ENCODE measurements around the gene PCCA.

PCCA gene

GRCh38 chr13:100184095-100184494 is 95.2 kb downstream of the PCCA start:
- DNase-seq (ENCODE audit: extremely low spot score), result no peak
- CTCF ChIA-PET, result no interaction called here
- TF ChIP-seq ELF4 (IDR thresholded peaks at IDR 0.05) (no peak), CTBP1 (IDR thresholded peaks at IDR 0.05; ENCODE audit: borderline replicate concordance) (no peak), HDGF (IDR thresholded peaks at IDR 0.05; ENCODE audit: borderline replicate concordance) (no peak), PKNOX1 (IDR thresholded peaks at IDR 0.05) (no peak), FOXA1 (IDR thresholded peaks at IDR 0.05) (no peak), LEF1 (IDR thresholded peaks at IDR 0.05; ENCODE audit: borderline replicate concordance) (no peak), FOXM1 (IDR thresholded peaks at IDR 0.05; ENCODE audit: borderline replicate concordance) (no peak)
- POLR2A ChIA-PET, result no interaction called here

GRCh38 chr13:100195568-100195967 is 106.7 kb downstream of the PCCA start:
- POLR2A ChIA-PET, result no interaction called here
- CTCF ChIA-PET, result no interaction called here
- TF ChIP-seq L3MBTL2 (conservative IDR thresholded peaks at IDR 0.05) (no peak), CTBP1 (IDR thresholded peaks at IDR 0.05; ENCODE audit: borderline replicate concordance) (no peak), FOXA1 (IDR thresholded peaks at IDR 0.05) (no peak), TARDBP (IDR thresholded peaks at IDR 0.05) (no peak), FOXM1 (IDR thresholded peaks at IDR 0.05; ENCODE audit: borderline replicate concordance) (no peak), SP1 (IDR thresholded peaks at IDR 0.05) (no peak), PKNOX1 (IDR thresholded peaks at IDR 0.05) (no peak), BHLHE40 (IDR thresholded peaks at IDR 0.05; ENCODE audit: borderline replicate concordance) (no peak), HDGF (IDR thresholded peaks at IDR 0.05; ENCODE audit: borderline replicate concordance) (no peak)
- DNase-seq (ENCODE audit: extremely low spot score), result no peak

GRCh38 chr13:100196375-100196774 is 107.5 kb downstream of the PCCA start:
- ChIA-PET POLR2A (no interaction called here), CTCF (interaction anchor here (0.6 kb wide), 1 partner anchor 60 kb away, joined by 3 read pairs; no protein-coding TSS in a partner anchor)
- TF ChIP-seq HDGF (IDR thresholded peaks at IDR 0.05; ENCODE audit: borderline replicate concordance), result no peak
- no peak for TF ChIP-seq CTBP1 (IDR thresholded peaks at IDR 0.05; ENCODE audit: borderline replicate concordance)
- TF ChIP-seq SUZ12 (IDR thresholded peaks at IDR 0.05), result no peak
- no peak for TF ChIP-seq LEF1 (IDR thresholded peaks at IDR 0.05; ENCODE audit: borderline replicate concordance)
- TF ChIP-seq L3MBTL2 (conservative IDR thresholded peaks at IDR 0.05), result no peak
- no peak for TF ChIP-seq ZNF384 (IDR thresholded peaks at IDR 0.05)
- no peak for TF ChIP-seq PKNOX1 (IDR thresholded peaks at IDR 0.05)
- TF ChIP-seq ARNT (IDR thresholded peaks at IDR 0.05), result no peak
- no peak for TF ChIP-seq ELF4 (IDR thresholded peaks at IDR 0.05)
- no peak for TF ChIP-seq FOXM1 (IDR thresholded peaks at IDR 0.05; ENCODE audit: borderline replicate concordance)
- no peak for TF ChIP-seq FOXA1 (IDR thresholded peaks at IDR 0.05)
- TF ChIP-seq BHLHE40 (IDR thresholded peaks at IDR 0.05; ENCODE audit: borderline replicate concordance), result no peak
- TF ChIP-seq FOXK2 (IDR thresholded peaks at IDR 0.05), result no peak
- TF ChIP-seq TARDBP (IDR thresholded peaks at IDR 0.05), result no peak
- TF ChIP-seq SP1 (IDR thresholded peaks at IDR 0.05), result no peak
- TF ChIP-seq NFRKB (IDR thresholded peaks at IDR 0.05), result no peak
- DNase-seq (ENCODE audit: extremely low spot score), result no peak

- ChIA-PET POLR2A (no interaction called here), CTCF (no interaction called here)
- no peak for DNase-seq (ENCODE audit: extremely low spot score)
- no peak for TF ChIP-seq TARDBP (IDR thresholded peaks at IDR 0.05)
- TF ChIP-seq ZNF384 (IDR thresholded peaks at IDR 0.05), result no peak
- TF ChIP-seq LEF1 (IDR thresholded peaks at IDR 0.05; ENCODE audit: borderline replicate concordance), result no peak
- no peak for TF ChIP-seq FOXM1 (IDR thresholded peaks at IDR 0.05; ENCODE audit: borderline replicate concordance)
- no peak for TF ChIP-seq ELF4 (IDR thresholded peaks at IDR 0.05)
- no peak for TF ChIP-seq BHLHE40 (IDR thresholded peaks at IDR 0.05; ENCODE audit: borderline replicate concordance)
- no peak for TF ChIP-seq FOXK2 (IDR thresholded peaks at IDR 0.05)
- no peak for TF ChIP-seq HDGF (IDR thresholded peaks at IDR 0.05; ENCODE audit: borderline replicate concordance)
- TF ChIP-seq ARNT (IDR thresholded peaks at IDR 0.05), result no peak
- no peak for TF ChIP-seq PKNOX1 (IDR thresholded peaks at IDR 0.05)
- TF ChIP-seq L3MBTL2 (conservative IDR thresholded peaks at IDR 0.05), result no peak
Measured at GRCh38 chr13:100197116-100197515, 108.2 kb downstream of the PCCA start.

GRCh38 chr13:100197591-100198365 is 108.9 kb downstream of the PCCA start:
- ChIA-PET CTCF (no interaction called here), POLR2A (no interaction called here)
- DNase-seq (ENCODE audit: extremely low spot score), result no peak
- TF ChIP-seq NFRKB (IDR thresholded peaks at IDR 0.05), result no peak
- no peak for TF ChIP-seq HDGF (IDR thresholded peaks at IDR 0.05; ENCODE audit: borderline replicate concordance)
- no peak for TF ChIP-seq L3MBTL2 (conservative IDR thresholded peaks at IDR 0.05)
- no peak for TF ChIP-seq PKNOX1 (IDR thresholded peaks at IDR 0.05)
- TF ChIP-seq ELF4 (IDR thresholded peaks at IDR 0.05), result no peak
- TF ChIP-seq SUZ12 (IDR thresholded peaks at IDR 0.05), result no peak
